Fibroblast of villous mesenchyme (primary cell): ENCODE measurements around the gene LAD1. TPM values are rescaled to one million over a fixed set of nuclear protein-coding genes. Genes with fewer than 3 reads are reported as not detected.

Experiments
- DNase-seq: peaks from one replicate; pipeline ENCODE4 v3.0.0-alpha.2; 2010; ENCODE audit warnings: low read depth
- H3K4me3 ChIP-seq: 2 replicates; pipeline ENCODE4 v1.5.1; 2011; ENCODE audit warnings: low read depth, mild to moderate bottlenecking, low read length
- total RNA-seq: library from RNA; depleted of rRNA; stranded (reverse); fragments of >200 nt; gene quantifications from 2 replicates; pipeline ENCODE4 v1.2.3, GENCODE V29; 2012
- TF ChIP-seq, protein P1 (sequence below): IDR thresholded peaks from 2 replicates; pipeline ENCODE4 v1.5.1; 2012; ENCODE audit warnings: low read depth, mild to moderate bottlenecking, low read length; ENCODE audit not compliant: insufficient read depth

LAD1 gene
- total RNA-seq, 1 donor, result not detected

DNA sequence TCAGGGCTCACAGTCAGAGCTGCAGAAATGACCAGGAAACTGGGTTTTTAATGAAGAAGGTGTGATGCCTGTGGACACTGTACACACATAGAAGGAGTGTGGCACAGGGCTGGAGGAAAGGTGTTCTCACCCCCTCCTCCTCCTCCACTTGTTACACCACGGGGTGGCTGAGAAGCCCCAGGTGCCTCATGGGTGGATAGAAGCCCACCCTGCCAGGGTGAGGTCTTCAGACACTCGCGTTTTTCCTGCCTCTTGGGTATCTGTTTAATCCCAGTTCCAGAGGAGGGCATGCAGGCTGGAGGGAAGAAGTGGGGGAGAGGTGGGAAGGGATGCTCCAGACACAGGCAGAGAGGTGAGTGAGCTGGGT, 9.7 kb upstream of the LAD1 start:
- DNase-seq, result no peak
- H3K4me3 ChIP-seq, result no peak overlapping the region
- TF ChIP-seq, protein P1, sequence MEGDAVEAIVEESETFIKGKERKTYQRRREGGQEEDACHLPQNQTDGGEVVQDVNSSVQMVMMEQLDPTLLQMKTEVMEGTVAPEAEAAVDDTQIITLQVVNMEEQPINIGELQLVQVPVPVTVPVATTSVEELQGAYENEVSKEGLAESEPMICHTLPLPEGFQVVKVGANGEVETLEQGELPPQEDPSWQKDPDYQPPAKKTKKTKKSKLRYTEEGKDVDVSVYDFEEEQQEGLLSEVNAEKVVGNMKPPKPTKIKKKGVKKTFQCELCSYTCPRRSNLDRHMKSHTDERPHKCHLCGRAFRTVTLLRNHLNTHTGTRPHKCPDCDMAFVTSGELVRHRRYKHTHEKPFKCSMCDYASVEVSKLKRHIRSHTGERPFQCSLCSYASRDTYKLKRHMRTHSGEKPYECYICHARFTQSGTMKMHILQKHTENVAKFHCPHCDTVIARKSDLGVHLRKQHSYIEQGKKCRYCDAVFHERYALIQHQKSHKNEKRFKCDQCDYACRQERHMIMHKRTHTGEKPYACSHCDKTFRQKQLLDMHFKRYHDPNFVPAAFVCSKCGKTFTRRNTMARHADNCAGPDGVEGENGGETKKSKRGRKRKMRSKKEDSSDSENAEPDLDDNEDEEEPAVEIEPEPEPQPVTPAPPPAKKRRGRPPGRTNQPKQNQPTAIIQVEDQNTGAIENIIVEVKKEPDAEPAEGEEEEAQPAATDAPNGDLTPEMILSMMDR, result no peak

DNA sequence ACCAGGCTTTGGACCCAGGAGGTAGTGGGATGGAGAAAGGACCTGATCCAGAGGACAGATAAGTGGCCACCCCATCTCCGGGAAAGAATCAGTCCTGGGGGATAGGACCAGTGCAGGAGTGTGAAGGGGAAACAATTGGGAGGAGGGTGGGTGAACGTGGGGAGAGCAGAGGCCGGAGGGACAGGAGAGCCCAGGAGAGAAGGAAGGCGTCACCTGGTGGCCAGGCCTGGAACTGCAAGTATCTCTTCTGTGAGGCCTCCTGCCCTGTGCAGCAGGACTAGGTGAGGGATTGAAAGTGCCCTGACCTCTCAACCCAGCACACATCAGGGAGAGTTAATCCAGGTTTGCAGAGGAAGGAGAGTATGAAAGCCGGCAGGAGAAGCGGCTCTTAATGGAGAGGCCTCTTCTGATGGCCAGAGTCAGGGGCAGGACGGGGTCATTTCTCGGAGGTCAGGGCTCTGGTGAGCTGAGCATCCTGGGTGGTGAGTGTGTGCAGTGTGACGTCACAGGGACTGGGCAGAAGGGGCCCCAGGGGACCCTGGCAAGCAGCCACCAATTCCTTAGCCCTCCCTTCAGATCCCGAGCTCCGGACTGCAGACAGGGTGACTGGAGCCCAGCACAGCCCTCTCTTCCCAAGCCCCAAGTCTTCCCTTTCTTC, 9.2 kb upstream of the LAD1 start:
- TF ChIP-seq, protein P1, result peak; percentile 97
- no peak overlapping the region for H3K4me3 ChIP-seq
- peak; percentile 65 for DNase-seq

DNA sequence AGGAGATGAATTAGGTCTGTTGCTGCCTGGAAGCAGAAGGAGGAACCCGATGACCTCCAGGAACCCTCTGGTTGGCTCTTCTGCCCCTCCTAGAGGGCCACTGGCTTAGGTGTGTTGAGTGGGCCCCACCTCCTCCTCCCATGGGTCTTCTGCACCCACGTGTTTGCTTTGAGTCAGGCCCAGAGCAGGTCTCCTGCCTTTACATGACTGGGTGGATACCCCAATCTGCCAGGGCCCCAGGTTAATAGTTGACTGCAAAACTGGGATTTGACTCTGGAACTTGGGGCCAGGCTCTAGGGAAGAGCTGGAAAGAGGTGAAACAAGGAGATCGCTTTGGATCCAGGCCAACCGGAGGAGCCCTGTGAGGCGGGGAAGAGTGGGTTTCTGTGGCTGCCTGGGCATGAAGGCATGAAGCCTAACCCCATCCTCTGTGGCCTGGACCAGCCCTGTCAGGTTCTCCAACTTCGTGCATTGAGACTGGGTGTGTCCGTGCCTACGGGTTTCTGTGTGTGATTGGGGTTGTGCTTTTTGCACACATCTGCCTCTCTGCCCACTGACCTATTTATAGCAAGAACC, 7.8 kb upstream of the LAD1 start:
- TF ChIP-seq, protein P1, result no peak
- no peak overlapping the region for H3K4me3 ChIP-seq
- no peak for DNase-seq

DNA sequence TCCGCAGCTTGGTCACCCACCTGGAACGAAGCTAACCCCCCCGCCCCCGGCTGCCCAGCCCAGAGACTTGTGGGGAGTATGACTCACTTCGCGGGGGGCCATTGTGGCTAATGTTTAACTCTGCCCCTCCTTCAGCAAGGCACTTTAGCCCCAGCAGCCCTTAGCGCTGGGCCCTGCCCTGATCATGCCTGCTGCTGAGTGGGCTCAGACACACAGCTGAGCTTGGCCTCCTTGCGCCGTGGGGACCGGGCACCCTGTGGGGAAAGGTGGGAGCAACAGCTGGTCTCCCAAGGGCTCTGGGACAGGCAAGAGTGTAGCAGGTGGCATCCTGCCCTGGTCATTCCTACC, 6.3 kb upstream of the LAD1 start:
- no peak overlapping the region for H3K4me3 ChIP-seq
- TF ChIP-seq, protein P1, result no peak
- DNase-seq, result no peak

DNA sequence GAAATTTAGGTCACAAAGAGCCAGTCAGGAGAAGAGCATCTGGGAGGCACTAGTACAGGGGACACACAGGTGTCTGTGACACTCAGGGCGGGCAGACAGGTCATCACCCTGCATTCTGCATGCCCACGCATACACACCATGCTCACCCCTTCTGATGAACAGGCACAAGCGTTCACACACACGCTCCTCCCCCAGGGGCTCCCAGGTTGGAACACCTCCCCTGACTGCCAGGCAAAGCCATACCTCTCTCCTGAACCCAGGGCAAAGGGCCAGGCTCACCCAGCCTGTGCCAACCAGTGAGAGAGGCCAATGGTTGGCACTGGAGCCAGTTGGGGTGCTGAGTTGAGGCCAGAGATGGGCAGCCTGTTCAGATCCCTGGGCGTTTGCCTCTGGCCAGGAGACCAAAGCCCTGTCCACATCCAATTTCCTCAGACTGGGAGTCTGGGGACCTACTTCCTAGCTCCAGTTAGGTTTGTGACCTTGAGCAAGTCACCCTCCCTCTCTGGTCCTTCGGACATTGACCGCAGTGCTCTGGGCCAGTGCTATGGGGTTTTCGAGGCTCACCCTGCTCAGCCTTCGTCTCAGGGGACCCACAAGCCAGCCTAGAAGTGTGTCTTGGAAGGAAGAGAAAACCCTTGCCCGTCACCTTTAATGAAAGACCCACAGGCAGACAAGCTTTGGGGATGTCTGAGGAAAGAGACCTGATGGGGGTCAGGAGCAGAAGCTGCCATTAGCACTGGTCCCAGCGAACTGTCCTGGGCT, 5.8 kb upstream of the LAD1 start:
- no peak overlapping the region for H3K4me3 ChIP-seq
- no peak for DNase-seq
- TF ChIP-seq, protein P1, result no peak

DNA sequence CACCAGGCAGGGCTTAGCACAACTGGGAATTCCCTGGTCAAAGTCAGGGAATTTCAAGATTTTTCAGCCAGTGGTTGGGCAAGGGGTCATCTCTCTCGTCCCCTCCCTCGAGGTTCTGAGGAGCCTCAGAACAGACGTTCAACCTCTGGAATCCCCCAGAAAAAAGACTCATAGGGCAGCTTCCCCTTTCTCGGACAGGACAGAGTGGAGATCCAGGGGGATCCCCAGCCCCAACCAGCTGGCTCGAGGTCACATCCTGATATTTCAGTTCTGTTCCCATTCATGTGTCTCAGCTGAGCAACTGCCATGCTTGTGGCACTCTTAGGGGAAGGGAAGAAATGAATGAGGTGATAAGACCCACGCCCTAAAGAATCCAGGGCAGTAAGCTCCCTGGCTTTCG, 4.9 kb upstream of the LAD1 start:
- TF ChIP-seq, protein P1, result no peak
- no peak overlapping the region for H3K4me3 ChIP-seq
- no peak for DNase-seq
